H1 (cell line): Measurements from ENCODE around the gene NOLC1. TPM values are rescaled to one million over a fixed set of nuclear protein-coding genes. Genes with fewer than 3 reads are reported as not detected.

Experiments
- CTCF ChIA-PET: fragments of 300-600 bp; sonication (Branson Sonifier 250); formaldehyde crosslinking; loops from one replicate; lab custom pipeline; 2021; ENCODE audit not compliant: partially characterized antibody; lab: Charles Lee
- POLR2A ChIA-PET: fragments of 300-600 bp; sonication (Branson Sonifier 250); formaldehyde crosslinking; loops from one replicate; lab custom pipeline; 2021; ENCODE audit warnings: inconsistent platforms; ENCODE audit not compliant: partially characterized antibody; lab: Charles Lee
- DNase-seq, 2 experiments: peaks; one replicate each; pipeline versions ENCODE4 v3.0.0 to v3.0.0-alpha.2; 2010 to 2022; ENCODE audit warnings: low spot score in 2 of 2, low read depth in 1 of 2, mixed read lengths in 1 of 2
- FAIRE-seq: peaks from 2 replicates; lab custom pipeline; 2011; peaks lifted over from hg19 to GRCh38; lab: Jason Lieb, UNC
- H2AFZ ChIP-seq: 2 replicates; pipeline ENCODE4 v1.8.1; 2012; ENCODE audit warnings: low read length, inconsistent platforms
- H2AK5ac ChIP-seq: 2 replicates; pipeline ENCODE4 v1.6.1; 2013; ENCODE audit warnings: low read depth, low read length
- H2BK120ac ChIP-seq: replicated peaks from 2 replicates; pipeline ENCODE3; 2013; ENCODE audit warnings: low read depth, low read length, inconsistent platforms
- H2BK12ac ChIP-seq: 2 replicates; pipeline ENCODE4 v1.6.1; 2013; ENCODE audit warnings: low read depth, low read length
- H2BK15ac ChIP-seq: 2 replicates; pipeline ENCODE4 v1.6.1; 2013; ENCODE audit warnings: low read length
- H2BK20ac ChIP-seq: 2 replicates; pipeline ENCODE4 v1.6.1; 2013; ENCODE audit warnings: low read length
- H2BK5ac ChIP-seq: 2 replicates; pipeline ENCODE4 v1.6.1; 2013; ENCODE audit warnings: low read depth, low read length
- H3K14ac ChIP-seq: 2 replicates; pipeline ENCODE4 v1.6.1; 2013; ENCODE audit warnings: inconsistent platforms; ENCODE audit not compliant: insufficient read length
- H3K18ac ChIP-seq: 2 replicates; pipeline ENCODE4 v1.6.1; 2013; ENCODE audit warnings: low read length; ENCODE audit errors: extremely low read depth
- H3K23ac ChIP-seq: 2 replicates; pipeline ENCODE4 v1.6.1; 2013; ENCODE audit warnings: inconsistent platforms; ENCODE audit not compliant: insufficient read length
- H3K23me2 ChIP-seq: 2 replicates; pipeline ENCODE4 v1.6.1; 2013; ENCODE audit warnings: low read depth, low read length
- H3K27ac ChIP-seq: 2 replicates; pipeline ENCODE4 v1.6.1; 2011; ENCODE audit warnings: low read depth, low read length, inconsistent platforms
- H3K27me3 ChIP-seq, 4 experiments: replicated peaks in 1 of 4; 1 replicate in 1 of 4; 2 replicates in 3 of 4; pipeline versions ENCODE4 v1.6.1 to v1.8.1; 2011 to 2013; ENCODE audit warnings: low read length in 3 of 4, mild to moderate bottlenecking in 3 of 4, inconsistent platforms in 2 of 4, mixed read lengths in 2 of 4, moderate library complexity in 1 of 4; ENCODE audit not compliant: control insufficient read depth in 3 of 4, insufficient read depth in 3 of 4; ENCODE audit errors: extremely low read depth in 1 of 4
- H3K36me3 ChIP-seq, 4 experiments: 2 replicates each; pipeline versions ENCODE4 v1.6.1 to v1.8.1; 2011 to 2013; ENCODE audit warnings: mild to moderate bottlenecking in 4 of 4, low read length in 3 of 4, moderate library complexity in 2 of 4, control low read depth in 1 of 4, inconsistent platforms in 1 of 4; ENCODE audit not compliant: insufficient read depth in 4 of 4, control insufficient read depth in 2 of 4
- H3K4ac ChIP-seq: replicated peaks from 2 replicates; pipeline ENCODE3; 2013; ENCODE audit warnings: low read length, low read depth, mixed read lengths, inconsistent platforms; ENCODE audit not compliant: insufficient read length
- H3K4me1 ChIP-seq, 4 experiments: replicated peaks in 1 of 4; 1 replicate in 1 of 4; 2 replicates in 3 of 4; pipeline versions ENCODE4 v1.6.1 to v1.8.1; 2011 to 2013; ENCODE audit warnings: low read length in 3 of 4, inconsistent platforms in 2 of 4, mixed read lengths in 1 of 4; ENCODE audit not compliant: insufficient read depth in 4 of 4, control insufficient read depth in 3 of 4
- H3K4me2 ChIP-seq, 2 experiments: 2 replicates each; pipeline versions ENCODE4 v1.6.1 to v1.8.1; 2011 to 2013; ENCODE audit warnings: low read depth in 2 of 2, low read length in 2 of 2, control low read depth in 1 of 2, inconsistent platforms in 1 of 2, mild to moderate bottlenecking in 1 of 2; ENCODE audit not compliant: insufficient read depth in 1 of 2
- H3K4me3 ChIP-seq, 4 experiments: fragments of 200-600, 300-600 bp in 1 of 4; sonication (generic), shearing (Covaris generic), sonication (Bioruptor Twin) in 1 of 4; 2 replicates each; pipeline versions ENCODE4 v1.5.1 to v1.8.1; 2011 to 2016; ENCODE audit warnings: low read length in 4 of 4, low read depth in 3 of 4, control low read depth in 2 of 4, inconsistent platforms in 2 of 4, mild to moderate bottlenecking in 2 of 4, mixed read lengths in 1 of 4, moderate library complexity in 1 of 4; ENCODE audit not compliant: insufficient read depth in 2 of 4; ENCODE audit errors: extremely low read depth in 1 of 4
- H3K56ac ChIP-seq: replicated peaks from 2 replicates; pipeline ENCODE3; 2013; ENCODE audit warnings: low read depth, mild to moderate bottlenecking, mixed read lengths, low read length, inconsistent platforms; ENCODE audit not compliant: insufficient read length
- H3K79me1 ChIP-seq: 2 replicates; pipeline ENCODE4 v1.6.1; 2013; ENCODE audit warnings: low read depth, low read length, control low read depth
- H3K79me2 ChIP-seq, 2 experiments: 2 replicates each; pipeline versions ENCODE4 v1.6.1 to v1.8.1; 2012 to 2013; ENCODE audit warnings: low read length in 2 of 2, mild to moderate bottlenecking in 2 of 2, inconsistent platforms in 1 of 2; ENCODE audit not compliant: insufficient read depth in 2 of 2, control insufficient read depth in 1 of 2
- H3K9ac ChIP-seq, 4 experiments: replicated peaks in 1 of 4; 1 replicate in 1 of 4; 2 replicates in 3 of 4; pipeline versions ENCODE4 v1.6.1 to v1.8.1; 2011 to 2013; ENCODE audit warnings: low read depth in 3 of 4, low read length in 3 of 4, control low read depth in 2 of 4, mild to moderate bottlenecking in 2 of 4, moderate library complexity in 2 of 4, inconsistent platforms in 1 of 4; ENCODE audit errors: extremely low read depth in 1 of 4
- H3K9me3 ChIP-seq, 2 experiments: 2 replicates each; pipeline versions ENCODE4 v1.6.1 to v1.8.1; 2012 to 2013; ENCODE audit warnings: mild to moderate bottlenecking in 2 of 2, moderate library complexity in 2 of 2, control low read depth in 1 of 2, inconsistent platforms in 1 of 2, low read depth in 1 of 2, low read length in 1 of 2, mixed read lengths in 1 of 2; ENCODE audit not compliant: insufficient read depth in 2 of 2
- H4K20me1 ChIP-seq, 2 experiments: replicated peaks in 1 of 2; 2 replicates each; pipeline versions ENCODE3 to v1.8.1; 2011 to 2013; ENCODE audit warnings: inconsistent platforms in 2 of 2, low read length in 2 of 2, mild to moderate bottlenecking in 1 of 2; ENCODE audit not compliant: insufficient read depth in 2 of 2, control insufficient read depth in 1 of 2
- H4K5ac ChIP-seq: 2 replicates; pipeline ENCODE4 v1.6.1; 2013; ENCODE audit warnings: low read length, low read depth, mixed read lengths, inconsistent platforms; ENCODE audit not compliant: insufficient read length
- H4K8ac ChIP-seq: 2 replicates; pipeline ENCODE4 v1.8.0; 2013; ENCODE audit warnings: mild to moderate bottlenecking, moderate library complexity, low read length, inconsistent platforms; ENCODE audit not compliant: insufficient read depth; ENCODE audit errors: extremely low read depth
- H4K91ac ChIP-seq: replicated peaks from 2 replicates; pipeline ENCODE3; 2013; ENCODE audit warnings: low read length, mixed read lengths, inconsistent platforms; ENCODE audit not compliant: insufficient read length
- BACH1 ChIP-seq: IDR thresholded peaks from 2 replicates; pipeline ENCODE4 v1.6.1; 2012; ENCODE audit warnings: low read length, improper control_type of control experiment
- HDAC6 ChIP-seq: IDR thresholded peaks from one replicate; pipeline ENCODE4 v1.7.1; 2012; ENCODE audit warnings: low read depth, mild to moderate bottlenecking, inconsistent platforms, low read length, moderate library complexity
- TEAD4 ChIP-seq: IDR thresholded peaks from 2 replicates; pipeline ENCODE4 v1.6.1; 2012; ENCODE audit warnings: low read depth, low read length, inconsistent platforms, mixed read lengths
- WGBS, 2 experiments: shearing (Covaris generic) in 1 of 2; methylation state at CpG; one replicate each; pipeline versions ENCODE4 v1.1.6 to v1.1.7; 2013 to 2015; ENCODE audit warnings: low lambda C conversion rate in 2 of 2, mixed read lengths in 2 of 2, inconsistent platforms in 1 of 2, low coverage in 1 of 2, missing lambda C conversion rate in 1 of 2; ENCODE audit not compliant: insufficient replicate concordance in 2 of 2, insufficient coverage in 1 of 2, insufficient read length in 1 of 2; ENCODE audit errors: extremely low coverage in 1 of 2, missing lambda C conversion rate in 1 of 2; 5-methylcytosine and 5-hydroxymethylcytosine counted together
- polyA plus RNA-seq, 7 experiments: library from polyadenylated mRNA; depleted of rRNA in 3 of 7; stranded (reverse) in 5 of 7; unstranded in 2 of 7; fragments of >200 nt in 5 of 7; fragments of 200-250 nt in 2 of 7; gene quantifications; 1 replicate in 5 of 7; 2 replicates in 1 of 7; 4 replicates in 1 of 7; pipeline versions ENCODE4 v1.2.1 to v1.2.3, GENCODE V29; 2011 to 2013; ENCODE audit warnings: missing spikeins in 2 of 7, mixed read lengths in 2 of 7
- total RNA-seq: library from RNA; stranded (reverse); fragmentation: NEBNext Ultra II Directional; extraction: Animal tissue kit (Norgen Biotek cat#: 25700); gene quantifications from 2 replicates; pipeline ENCODE4 v1.2.1, GENCODE V29; 2021

The NOLC1 gene
- total and polyA plus RNA-seq, 2 of the 8 experiments (the other 6 are each of a cell fraction or from before 2014, with no cell fraction given), result 86.3 to 191 TPM

DNA sequence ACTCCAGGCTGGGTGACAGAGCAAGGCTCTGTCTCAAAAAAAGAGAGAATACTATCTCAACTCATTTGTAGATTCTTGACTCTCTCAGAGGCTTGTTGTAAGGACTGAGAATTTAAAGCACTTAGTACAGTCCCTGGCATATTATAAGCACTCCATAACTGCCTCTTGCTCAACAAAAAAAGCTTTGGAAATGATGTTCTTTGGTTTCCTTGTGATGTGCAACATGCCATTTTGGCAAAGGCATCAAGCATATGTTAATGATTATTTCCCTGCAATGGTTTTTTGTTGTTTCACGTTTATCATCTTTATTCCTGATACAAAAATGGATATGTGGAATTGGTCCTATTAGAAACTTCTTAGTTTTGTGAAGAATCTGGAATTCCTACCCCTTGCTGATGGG, 15.7 kb downstream of the NOLC1 start:
- Histone ChIP-seq H3K79me2 (no peaks in the 10 kb centered on the region), H3K36me3 (peaks cover 0 to 8% (median 2%) of the 10 kb centered on the region in 4 experiments; a peak in 4 of 8 replicates), H2BK12ac (no peak overlapping the region), H4K20me1 (peaks cover 0 to 3% of the 10 kb centered on the region in 2 experiments), H3K27me3 (no peaks in the 10 kb centered on the region), H3K79me1 (no peaks in the 10 kb centered on the region), H4K91ac (no peak overlapping the region), H2BK5ac (no peak overlapping the region), H3K23me2 (no peaks in the 10 kb centered on the region), H3K4ac (no peak overlapping the region), H3K27ac (no peak overlapping the region), H3K4me3 (no peak overlapping the region), H3K14ac (no peak overlapping the region), H3K4me2 (no peak overlapping the region), H3K18ac (no peak overlapping the region), H2AK5ac (no peak overlapping the region), H3K9ac (no peak overlapping the region), H3K23ac (no peak overlapping the region), H3K4me1 (peaks cover 0 to 4% (median 0%) of the 10 kb centered on the region in 4 experiments; a peak in 2 of 7 replicates)
- ChIA-PET CTCF (interaction anchor here (0.6 to 7.3 kb wide), 7 partner anchors 29 to 216 kb away, joined by 3 to 85 read pairs (median 4); partner anchors contain the start of genes ELOVL3 and PITX3), POLR2A (interaction anchor here (12.6 kb wide), 1 partner anchor 14 kb away, joined by 217 read pairs; the partner anchor contains the start of gene NOLC1)
- no peak for TF ChIP-seq HDAC6
- no peak for TF ChIP-seq TEAD4
- no peak for TF ChIP-seq BACH1
- TF ChIP-seq, all 59 proteins: peak for 0
- 71% methylated on average over 1 of the region's 1 CpG; no CpG with 5 or more reads in 1 of the 2 experiments for WGBS, 2 experiments
- no peak overlapping the region for H2BK20ac ChIP-seq
- no peak overlapping the region for H2BK15ac ChIP-seq
- DNase-seq (no peak), FAIRE-seq (no peak)
- no peak overlapping the region for H2AFZ ChIP-seq
- H4K8ac ChIP-seq, result no peak overlapping the region
- H2BK120ac ChIP-seq, result no peak overlapping the region
- H3K9me3 ChIP-seq, result no peaks in the 10 kb centered on the region; a peak in 1 of 4 replicates
- H3K56ac ChIP-seq, result no peak overlapping the region
- no peak overlapping the region for H4K5ac ChIP-seq
